ENCODE results near the gene LMX1B.
"Not testable (repeated sequence)": the region's sequence is repeated elsewhere in the genome, so short reads cannot be mapped to it uniquely, and the experiment has no call there.

Gene LMX1B

GRCh38 chr9:126613651-126614050 is at the start of gene LMX1B:
Gene LMX1B, plus strand, starts transcription at chr9:126613928. Its CDS starts 522 bp downstream, at chr9:126614450.
- Histone ChIP-seq H3K4me3 (peak within 1 kb of the TSS; percentile 22 to 46 (median 35)), H3K27ac (peak within 1 kb of the TSS in 7 of 21 experiments; percentile 1 to 80 (median 50))

DNA sequence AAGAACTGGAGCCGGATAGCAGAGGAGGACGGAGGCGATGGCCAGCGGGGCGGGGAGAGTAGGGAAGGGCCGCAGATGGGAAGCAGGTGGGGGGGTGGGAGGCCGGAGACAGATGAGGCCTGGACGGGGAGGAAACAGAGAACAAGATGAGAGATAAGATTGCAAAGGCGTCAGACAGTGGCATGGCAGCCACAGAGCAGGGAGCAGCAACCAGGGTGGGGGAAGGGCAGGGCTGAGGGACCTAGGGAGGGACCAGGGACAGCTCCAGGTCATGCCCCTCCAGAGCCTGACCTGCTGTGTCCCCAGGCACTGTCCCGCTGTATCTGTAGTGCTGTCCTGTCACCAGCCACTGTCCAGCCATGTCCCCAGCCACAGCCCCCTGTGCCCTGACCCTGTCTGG is 49.6 kb upstream of the LMX1B start:
- no peak overlapping the region for H3K4me3 ChIP-seq

DNA sequence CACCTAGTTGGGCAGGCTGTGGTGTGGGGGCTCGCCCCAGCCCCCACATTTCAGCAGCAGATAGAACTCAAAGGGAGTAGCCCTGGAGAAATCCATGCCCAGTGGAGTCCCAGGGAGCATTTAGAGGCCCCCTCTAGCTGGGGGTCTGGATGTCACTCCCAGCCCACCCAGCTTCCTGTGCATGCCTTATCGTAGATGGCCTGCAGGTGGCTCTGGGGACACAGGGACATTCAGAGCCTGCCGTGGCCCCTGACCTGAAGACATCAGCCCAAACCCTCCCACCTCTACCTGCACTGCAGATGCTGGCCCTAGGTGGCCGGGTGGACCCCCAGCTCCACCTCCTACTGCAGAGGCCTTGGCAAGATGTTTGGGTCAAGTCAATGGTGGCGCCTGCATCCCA is 49.0 kb upstream of the LMX1B start:
- no peak overlapping the region for H3K4me3 ChIP-seq
- no peak overlapping the region for H3K27ac ChIP-seq

More for the DNA sequence above, 49.6 kb upstream of the LMX1B start:
- H3K27ac ChIP-seq: no peak overlapping the region

GRCh38 chr9:126565336-126566128 is 48.2 kb upstream of the LMX1B start:
- no peak overlapping the region for H3K4me3 ChIP-seq

DNA sequence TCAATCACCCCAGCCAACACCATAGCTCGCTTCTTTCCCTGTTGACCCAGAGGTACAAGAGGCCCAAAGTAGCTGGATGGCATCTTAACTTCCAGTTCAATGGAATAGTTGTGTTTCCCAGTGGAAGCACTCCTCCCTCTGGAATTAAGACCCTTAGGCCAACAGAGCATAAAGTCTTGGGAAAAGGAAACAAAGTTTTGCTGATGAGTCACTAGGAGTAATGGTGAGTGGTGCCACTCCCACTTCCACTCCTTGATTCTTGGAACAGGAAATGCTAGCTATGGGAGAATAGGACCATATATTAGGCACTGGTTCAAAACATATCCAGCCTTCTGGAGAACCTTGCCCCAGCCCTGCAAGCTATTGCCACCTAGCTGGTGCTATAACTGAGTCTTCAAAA is 44.7 kb upstream of the LMX1B start:
- Histone ChIP-seq H3K27ac (no peak overlapping the region), H3K4me3 (no peak overlapping the region)

More at GRCh38 chr9:126565336-126566128, 48.2 kb upstream of the LMX1B start:
- H3K27ac ChIP-seq: no peak overlapping the region

- Histone ChIP-seq H3K4me3 (no peak overlapping the region), H3K27ac (no peak overlapping the region)
These were observed 35.7 kb upstream of the LMX1B start for GRCh38 chr9:126578029-126578428.

GRCh38 chr9:126580319-126580718 is 33.4 kb upstream of the LMX1B start:
- not testable (repeated sequence) for H3K4me3 ChIP-seq, H3K27ac ChIP-seq

DNA sequence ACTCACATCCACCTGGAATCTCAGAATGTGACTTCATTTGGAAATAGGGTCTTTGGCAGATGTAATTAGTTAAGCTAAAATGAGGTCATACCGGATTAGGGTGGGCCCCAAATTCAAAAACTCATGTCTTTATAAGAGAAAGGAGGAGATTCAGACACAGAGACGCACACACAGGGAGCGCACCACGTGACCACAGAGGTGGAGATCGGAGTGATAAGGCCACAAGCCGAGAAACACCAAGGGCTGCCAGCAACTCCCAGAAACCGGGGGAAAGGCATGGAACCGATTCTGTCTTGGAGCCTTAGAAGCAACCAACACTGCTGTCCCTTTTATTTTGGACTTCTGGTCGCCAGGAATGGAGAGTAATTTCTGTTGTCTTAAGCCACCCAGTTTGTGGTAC is 31.8 kb upstream of the LMX1B start:
- H3K4me3 ChIP-seq: no peak overlapping the region
- H3K27ac ChIP-seq: no peak overlapping the region

- no peak overlapping the region for H3K4me3 ChIP-seq
- no peak overlapping the region for H3K27ac ChIP-seq
These were observed 31.3 kb upstream of the LMX1B start for GRCh38 chr9:126582427-126582826.

GRCh38 chr9:126583144-126583760 is 30.5 kb upstream of the LMX1B start:
- Histone ChIP-seq H3K4me3 (no peak overlapping the region), H3K27ac (no peak overlapping the region)

DNA sequence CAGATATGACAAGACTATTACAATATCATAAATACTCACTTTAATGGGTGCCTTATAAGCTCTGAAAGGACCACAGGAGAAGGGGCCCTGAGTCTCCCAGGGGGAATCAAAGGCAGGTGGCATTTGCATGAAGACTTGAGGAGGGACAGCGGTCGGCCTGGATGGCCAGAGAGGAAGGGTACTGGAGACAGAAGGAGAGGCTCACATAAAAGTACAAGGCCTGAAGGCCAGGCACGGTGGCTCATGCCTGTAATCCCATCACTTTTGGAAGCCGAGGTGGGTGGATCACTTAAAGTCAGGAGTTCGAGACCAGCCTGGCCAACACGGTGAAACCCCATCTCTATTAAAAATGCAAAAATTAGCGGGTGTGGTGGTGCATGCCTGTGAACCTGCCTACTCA is 29.1 kb upstream of the LMX1B start:
- no peak overlapping the region for H3K4me3 ChIP-seq
- no peak overlapping the region for H3K27ac ChIP-seq

DNA sequence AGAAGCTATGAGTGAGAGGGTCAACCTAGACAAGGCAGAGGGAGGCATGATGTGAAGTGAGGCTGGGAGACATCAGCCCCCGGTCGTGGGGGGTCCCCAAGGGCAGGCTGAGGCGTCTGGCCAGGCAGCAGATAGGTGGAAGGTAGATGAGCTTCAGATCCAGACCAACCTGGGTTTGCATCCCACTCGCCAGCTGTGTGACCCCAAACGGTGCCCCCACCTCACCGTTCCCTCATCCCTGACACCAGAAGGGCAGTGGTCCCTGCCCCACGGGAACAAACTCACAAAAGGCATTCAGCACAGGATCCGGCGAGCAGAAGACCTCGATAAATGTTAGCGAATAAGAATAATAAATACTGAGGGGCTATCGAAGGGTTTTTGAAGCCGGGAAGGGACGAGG is 27.5 kb upstream of the LMX1B start:
- no peak overlapping the region for H3K4me3 ChIP-seq
- H3K27ac ChIP-seq: no peak overlapping the region

GRCh38 chr9:126587187-126588185 is 26.2 kb upstream of the LMX1B start:
- no peak overlapping the region for H3K4me3 ChIP-seq
- H3K27ac ChIP-seq: peak overlapping the region in 2 of 21 experiments; percentile 10 to 51

DNA sequence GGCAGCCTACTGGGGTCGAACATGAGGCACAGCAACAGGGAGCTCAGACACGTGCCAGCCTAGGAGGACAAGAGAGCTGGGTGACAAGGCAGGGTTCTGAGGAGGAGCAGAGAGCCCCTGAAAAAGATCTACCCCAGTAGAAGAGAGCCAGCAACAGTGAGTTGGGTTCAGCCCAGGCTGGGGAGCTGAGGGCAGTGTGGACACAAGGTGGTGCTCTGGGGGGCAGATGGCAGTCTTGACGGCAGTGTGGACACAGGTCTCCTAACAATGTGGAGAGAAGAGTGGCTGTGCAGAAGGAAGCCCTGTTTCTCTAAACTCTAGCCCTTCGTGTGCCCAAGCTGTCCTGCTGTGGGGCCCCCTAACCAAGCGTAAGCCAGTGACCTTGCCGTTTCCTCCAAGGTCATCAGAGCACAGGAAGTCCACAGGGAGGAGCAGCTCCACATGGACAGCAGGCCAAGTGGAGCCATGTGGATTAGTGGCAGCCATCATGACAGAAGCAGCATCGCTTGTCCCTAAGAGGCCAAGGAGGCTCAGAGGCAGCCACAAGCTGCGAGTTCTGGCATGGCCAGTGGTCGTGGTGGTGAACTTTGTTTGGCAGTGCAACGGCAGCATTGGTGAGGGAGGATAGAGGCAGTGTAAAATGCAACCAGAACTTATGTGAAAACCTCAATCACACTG is 25.1 kb upstream of the LMX1B start:
- Histone ChIP-seq H3K4me3 (no peak overlapping the region), H3K27ac (no peak overlapping the region)

DNA sequence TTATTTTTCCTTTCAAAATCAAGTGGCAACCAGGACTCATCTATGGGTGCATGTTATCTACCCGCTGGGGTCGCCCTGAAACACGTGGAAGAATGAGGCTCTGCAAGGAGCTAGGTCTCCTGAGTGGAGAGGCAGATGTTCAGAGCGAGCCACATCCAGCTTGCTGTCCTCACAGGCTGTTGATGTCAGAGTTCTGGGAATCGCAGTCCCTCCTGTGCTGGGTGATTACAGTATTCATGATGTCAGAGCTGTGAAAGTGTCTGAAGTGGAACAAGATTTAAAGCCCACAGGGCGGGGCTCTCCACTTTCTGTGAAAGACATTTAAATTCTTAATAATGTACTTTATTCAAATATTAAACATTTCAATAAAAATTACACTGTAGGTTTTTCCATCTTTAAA is 24.4 kb upstream of the LMX1B start:
- no peak overlapping the region for H3K4me3 ChIP-seq
- H3K27ac ChIP-seq: no peak overlapping the region

- no peak overlapping the region for H3K4me3 ChIP-seq
- no peak overlapping the region for H3K27ac ChIP-seq
These were observed 22.6 kb upstream of the LMX1B start for GRCh38 chr9:126591083-126591482.

DNA sequence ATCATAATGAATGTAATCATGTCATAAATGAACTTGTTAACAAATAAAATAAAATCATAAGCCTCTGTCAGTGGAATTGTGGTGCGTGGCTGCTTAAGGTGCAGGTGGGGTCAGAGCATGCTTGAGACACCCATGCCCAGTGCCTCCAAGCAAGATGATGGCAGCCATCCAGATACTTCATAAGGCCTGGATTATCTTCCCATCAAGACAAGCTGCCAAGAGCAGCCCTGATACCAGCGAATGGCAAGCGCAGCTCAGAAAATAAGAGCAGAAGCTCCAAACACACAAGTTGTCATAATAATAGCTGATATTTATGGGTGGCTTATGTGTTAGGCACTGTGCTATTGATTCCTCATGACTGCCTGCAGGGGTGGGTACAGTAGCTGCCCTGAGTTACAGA is 21.8 kb upstream of the LMX1B start:
- H3K27ac ChIP-seq: no peak overlapping the region
- H3K4me3 ChIP-seq: no peak overlapping the region

DNA sequence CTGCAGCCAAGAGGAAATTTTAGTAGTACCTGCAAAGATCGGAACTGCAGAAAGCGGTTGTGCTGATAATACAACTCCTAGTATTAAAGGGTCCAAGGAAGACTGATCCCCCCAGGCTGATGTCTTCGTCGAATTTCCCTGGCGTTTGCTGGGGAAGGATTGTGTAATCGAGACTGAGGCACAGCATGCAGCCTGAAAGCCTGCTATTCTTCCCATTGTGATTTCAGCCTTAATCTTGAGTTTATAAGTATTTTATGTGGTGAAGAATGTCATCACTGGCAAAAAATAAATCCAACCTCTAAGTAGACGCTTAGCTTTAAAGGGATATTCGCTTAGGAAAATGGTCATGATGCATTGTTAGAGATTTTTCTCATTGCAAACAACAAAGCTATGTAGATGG is 21.3 kb upstream of the LMX1B start:
- H3K27ac ChIP-seq: no peak overlapping the region

DNA sequence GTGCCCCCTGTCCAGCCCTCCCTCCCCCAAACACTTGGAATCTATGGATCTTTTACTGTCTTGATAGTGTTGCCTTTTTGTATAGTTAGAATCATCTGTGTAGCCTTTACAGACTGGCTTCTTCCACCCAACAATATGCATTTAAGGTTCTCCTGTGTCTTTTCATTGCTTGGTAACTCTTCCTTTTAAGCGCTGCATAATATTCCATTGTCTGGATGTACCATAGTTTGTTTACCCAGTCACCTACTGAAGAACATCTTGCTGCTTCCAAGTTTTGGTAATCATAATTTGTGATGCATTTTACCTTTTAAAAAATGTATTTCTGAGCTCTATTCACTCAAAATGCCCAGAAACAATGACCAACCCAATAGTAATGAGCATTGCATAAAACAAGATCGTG is 17.7 kb upstream of the LMX1B start:
- Histone ChIP-seq H3K27ac (no peak overlapping the region), H3K4me3 (no peak overlapping the region)

More for the DNA sequence above, 21.3 kb upstream of the LMX1B start:
- no peak overlapping the region for H3K4me3 ChIP-seq
